IMR-90 (cell line): ENCODE results near the gene MSH5. TPM values are rescaled to one million over a fixed set of nuclear protein-coding genes. Genes with fewer than 3 reads are reported as not detected.

ENCODE experiments used
- ATAC-seq: fragments of 200-7000 bp; cut with Tn5 transposase; 2 replicates; pipeline ENCODE4 v1.9.1; 2020; ENCODE audit warnings: low read depth, mild to moderate bottlenecking, moderate library complexity
- BruUV-seq: library from RNA; stranded (reverse); fragments of 400-500 nt; replicated peaks from 2 replicates; lab custom pipeline; 2021; lab: Mats Ljungman, UMichigan
- CTCF ChIA-PET: fragments of 300-600 bp; formaldehyde crosslinking; extraction: SDS; loops from one replicate; lab custom pipeline; 2021; ENCODE audit warnings: antibody characterized with exemption; lab: Yijun Ruan, JAX
- POLR2A ChIA-PET: fragments of 300-600 bp; sonication (Branson Sonifier 250); formaldehyde crosslinking; loops from one replicate; lab custom pipeline; 2022; ENCODE audit warnings: antibody characterized with exemption; ENCODE audit not compliant: unreplicated experiment; lab: Charles Lee
- DNase-seq: peaks from one replicate; pipeline ENCODE4 v3.0.0; 2013
- H2AFZ ChIP-seq: replicated peaks from 2 replicates; pipeline ENCODE3; 2013; ENCODE audit warnings: low read length, mild to moderate bottlenecking; ENCODE audit not compliant: poor library complexity
- H2AK5ac ChIP-seq: 2 replicates; pipeline ENCODE4 v1.6.1; 2013; ENCODE audit warnings: low read depth, low read length, inconsistent platforms
- H2AK9ac ChIP-seq: replicated peaks from 2 replicates; pipeline ENCODE3; 2013; ENCODE audit warnings: mild to moderate bottlenecking, low read depth, low read length, moderate library complexity; ENCODE audit not compliant: poor library complexity
- H2BK120ac ChIP-seq: 2 replicates; pipeline ENCODE4 v1.6.1; 2013; ENCODE audit warnings: low read depth, low read length, inconsistent platforms
- H2BK15ac ChIP-seq: 3 replicates; pipeline ENCODE4 v1.6.1; 2013; ENCODE audit warnings: low read depth, low read length, inconsistent platforms
- H2BK20ac ChIP-seq: 2 replicates; pipeline ENCODE4 v1.6.1; 2013; ENCODE audit warnings: low read depth, mild to moderate bottlenecking, inconsistent platforms, low read length, moderate library complexity
- H2BK5ac ChIP-seq: 2 replicates; pipeline ENCODE4 v1.6.1; 2013; ENCODE audit warnings: mild to moderate bottlenecking, low read depth, low read length, inconsistent platforms; ENCODE audit not compliant: poor library complexity, severe bottlenecking
- H3K14ac ChIP-seq: replicated peaks from 2 replicates; pipeline ENCODE4 v1.6.1; 2013; ENCODE audit warnings: low read depth, low read length, inconsistent platforms
- H3K18ac ChIP-seq: 2 replicates; pipeline ENCODE4 v1.6.1; 2013; ENCODE audit warnings: low read depth, low read length, control low read depth
- H3K23ac ChIP-seq: 2 replicates; pipeline ENCODE4 v1.6.1; 2013; ENCODE audit warnings: low read depth, low read length, inconsistent platforms
- H3K27ac ChIP-seq: 2 replicates; pipeline ENCODE4 v1.5.1; 2013; ENCODE audit warnings: mild to moderate bottlenecking, control low read depth, low read length; ENCODE audit not compliant: insufficient read depth
- H3K27me3 ChIP-seq: 2 replicates; pipeline ENCODE4 v1.6.1; 2013; ENCODE audit warnings: low read length; ENCODE audit not compliant: control insufficient read depth, insufficient read depth
- H3K36me3 ChIP-seq: 2 replicates; pipeline ENCODE4 v1.6.1; 2013; ENCODE audit warnings: low read length, mixed read lengths; ENCODE audit not compliant: control insufficient read depth, insufficient read depth
- H3K4ac ChIP-seq: 2 replicates; pipeline ENCODE4 v1.6.1; 2013; ENCODE audit warnings: low read depth, low read length, inconsistent platforms
- H3K4me1 ChIP-seq: 2 replicates; pipeline ENCODE4 v1.6.1; 2013; ENCODE audit warnings: low read length, mixed read lengths; ENCODE audit not compliant: control insufficient read depth, insufficient read depth
- H3K4me2 ChIP-seq: 2 replicates; pipeline ENCODE4 v1.6.1; 2013; ENCODE audit warnings: low read depth, mild to moderate bottlenecking, control low read depth, low read length, moderate library complexity
- H3K4me3 ChIP-seq: 2 replicates; pipeline ENCODE4 v1.5.1; 2013; ENCODE audit warnings: low read depth, mild to moderate bottlenecking, control low read depth, low read length, moderate library complexity; ENCODE audit not compliant: insufficient read depth
- H3K56ac ChIP-seq: 2 replicates; pipeline ENCODE4 v1.6.1; 2013; ENCODE audit warnings: low read length, inconsistent platforms; ENCODE audit not compliant: insufficient read depth; ENCODE audit errors: extremely low read depth
- H3K79me1 ChIP-seq, 2 experiments: 2 replicates each; pipeline ENCODE4 v1.6.1; 2013; ENCODE audit warnings: low read length in 2 of 2, inconsistent platforms in 1 of 2, low read depth in 1 of 2
- H3K9ac ChIP-seq: 2 replicates; pipeline ENCODE4 v1.6.1; 2013; ENCODE audit warnings: low read depth, low read length, control low read depth
- H3K9me1 ChIP-seq: 2 replicates; pipeline ENCODE4 v1.6.1; 2013; ENCODE audit warnings: low read length, inconsistent platforms; ENCODE audit not compliant: insufficient read depth
- H3K9me3 ChIP-seq: 2 replicates; pipeline ENCODE4 v1.6.1; 2013; ENCODE audit warnings: low read length; ENCODE audit not compliant: control insufficient read depth, insufficient read depth
- H4K20me1 ChIP-seq: 2 replicates; pipeline ENCODE4 v1.6.1; 2013; ENCODE audit warnings: low read length, inconsistent platforms; ENCODE audit not compliant: insufficient read depth
- H4K5ac ChIP-seq: 2 replicates; pipeline ENCODE4 v1.6.1; 2013; ENCODE audit warnings: mild to moderate bottlenecking, low read depth, low read length, control low read depth
- H4K8ac ChIP-seq, 2 experiments: 2 replicates each; pipeline ENCODE4 v1.6.1; 2013; ENCODE audit warnings: low read depth in 2 of 2, low read length in 2 of 2, control low read depth in 1 of 2, inconsistent platforms in 1 of 2
- H4K91ac ChIP-seq: 2 replicates; pipeline ENCODE4 v1.6.1; 2013; ENCODE audit warnings: low read depth, low read length, inconsistent platforms; ENCODE audit not compliant: insufficient read depth
- BHLHE40 ChIP-seq: fragments of 150-350 bp; IDR thresholded peaks from 2 replicates; pipeline ENCODE4 v1.6.1; 2016; ENCODE audit warnings: mild to moderate bottlenecking, low read depth, low read length
- CEBPB ChIP-seq: IDR thresholded peaks from 2 replicates; pipeline ENCODE4 v1.6.1; 2012; ENCODE audit warnings: low read depth, low read length, improper control_type of control experiment
- CHD1 ChIP-seq: IDR thresholded peaks from 2 replicates; pipeline ENCODE4 v1.6.1; 2012; ENCODE audit warnings: low read depth, low read length, improper control_type of control experiment
- ELK1 ChIP-seq: fragments of 150-350 bp; IDR thresholded peaks from 2 replicates; pipeline ENCODE4 v1.6.1; 2016; ENCODE audit warnings: low read depth, mild to moderate bottlenecking, low read length, moderate library complexity, borderline replicate concordance
- FOS ChIP-seq: fragments of 150-350 bp; IDR thresholded peaks from 2 replicates; pipeline ENCODE4 v1.6.1; 2016; ENCODE audit warnings: low read depth, low read length
- MAFK ChIP-seq: IDR thresholded peaks from 2 replicates; pipeline ENCODE4 v1.6.1; 2012; ENCODE audit warnings: low read depth, low read length, improper control_type of control experiment
- MAZ ChIP-seq: IDR thresholded peaks from 2 replicates; pipeline ENCODE4 v1.6.1; 2012; ENCODE audit warnings: low read depth, mild to moderate bottlenecking, low read length, improper control_type of control experiment, moderate library complexity, borderline replicate concordance
- MXI1 ChIP-seq: IDR thresholded peaks from 2 replicates; pipeline ENCODE4 v1.6.1; 2012; ENCODE audit warnings: low read depth, mild to moderate bottlenecking, low read length, moderate library complexity, borderline replicate concordance
- NFE2L2 ChIP-seq: fragments of 150-350 bp; IDR thresholded peaks from 2 replicates; pipeline ENCODE4 v1.6.1; 2016; ENCODE audit warnings: low read depth, mild to moderate bottlenecking, low read length
- POLR2A ChIP-seq: IDR thresholded peaks from 2 replicates; pipeline ENCODE4 v1.6.1; 2012; ENCODE audit warnings: mild to moderate bottlenecking, low read depth, low read length
- RAD21 ChIP-seq: IDR thresholded peaks from 2 replicates; pipeline ENCODE4 v1.6.1; 2012; ENCODE audit warnings: low read length, improper control_type of control experiment
- RCOR1 ChIP-seq: IDR thresholded peaks from 2 replicates; pipeline ENCODE4 v1.6.1; 2012; ENCODE audit warnings: mild to moderate bottlenecking, low read length, improper control_type of control experiment; ENCODE audit not compliant: insufficient replicate concordance
- RFX5 ChIP-seq: IDR thresholded peaks from 2 replicates; pipeline ENCODE4 v1.8.0; 2012; ENCODE audit warnings: low read depth, mild to moderate bottlenecking, low read length, moderate library complexity
- SMC3 ChIP-seq: fragments of 150-350 bp; IDR thresholded peaks from 2 replicates; pipeline ENCODE4 v1.6.1; 2016; ENCODE audit warnings: low read depth, mild to moderate bottlenecking, antibody characterized with exemption, low read length, moderate library complexity
- USF2 ChIP-seq: fragments of 150-350 bp; IDR thresholded peaks from 2 replicates; pipeline ENCODE4 v1.6.1; 2017; ENCODE audit warnings: mild to moderate bottlenecking, antibody characterized with exemption, low read length, low read depth
- WGBS, 2 experiments: methylation state at CpG; one replicate each; pipeline versions ENCODE4 v1.1.5 to v1.1.7; 2013; ENCODE audit warnings: missing lambda C conversion rate in 2 of 2; ENCODE audit not compliant: insufficient read length in 1 of 2; ENCODE audit errors: extremely low coverage in 2 of 2; 5-methylcytosine and 5-hydroxymethylcytosine counted together
- dilution Hi-C: fragments of 300-500 bp; cut with HindIII; formaldehyde crosslinking; loops from one replicate; pipeline ENCODE4 v1.14.3; 2018; ENCODE audit warnings: low sequenced_read_pairs; ENCODE audit not compliant: unreplicated experiment
- in situ Hi-C: fragments of 300-500 bp; cut with MboI; formaldehyde crosslinking; loops from 3 replicates; pipeline ENCODE4 v1.14.3; 2019; ENCODE audit warnings: low sequenced_read_pairs, inconsistent platforms, mixed read lengths
- intact Hi-C: fragments of 100-400 bp; cut with micrococcal nuclease; formaldehyde crosslinking; loops from 2 replicates; pipeline ENCODE4 v1.10.0; 2022
- polyA plus RNA-seq, 3 experiments: library from polyadenylated mRNA; depleted of rRNA; stranded (reverse); fragments of >200 nt; gene quantifications; 2 replicates each; pipeline ENCODE4 v1.2.3, GENCODE V29; 2012; ENCODE audit warnings: low replicate concordance in 1 of 3
- total RNA-seq: library from RNA; depleted of rRNA; stranded (reverse); fragments of >200 nt; gene quantifications from 2 replicates; pipeline ENCODE4 v1.2.3, GENCODE V29; 2012
- TF ChIP-seq, protein P1 (sequence below): conservative IDR thresholded peaks from 2 replicates; pipeline ENCODE4 v1.5.1; 2012; ENCODE audit warnings: mild to moderate bottlenecking, low read depth, low read length, improper control_type of control experiment

The MSH5 gene
- total and polyA plus RNA-seq, 2 of the 4 experiments (the other 2 are of a cell fraction), result 5.6 to 15.7 TPM

DNA sequence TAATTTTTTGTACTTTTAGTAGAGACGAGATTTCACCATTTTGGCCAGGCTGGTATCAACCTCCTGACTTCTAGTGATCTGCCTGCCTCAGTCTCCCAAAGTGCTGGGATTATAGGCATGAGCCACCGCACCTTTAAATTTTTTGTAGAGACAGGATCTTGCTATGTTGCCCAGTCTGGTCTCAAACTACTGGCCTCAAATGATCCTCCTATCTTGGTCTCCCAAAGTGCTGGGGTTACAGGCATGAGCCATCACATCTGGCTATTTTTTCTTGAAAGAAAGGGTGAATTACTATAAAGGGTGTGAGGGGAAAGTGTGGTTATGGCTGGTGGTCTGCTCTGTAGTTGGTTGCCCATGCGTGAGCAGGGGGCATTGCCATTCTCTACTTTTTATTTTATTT lies 31.6 kb upstream of the MSH5 start:
- CTCF ChIA-PET, result no interaction called here
- no peak overlapping the region for H4K8ac ChIP-seq
- no peak overlapping the region for H4K91ac ChIP-seq
- H3K4me1 ChIP-seq, result no peaks in the 10 kb centered on the region
- H3K9me1 ChIP-seq, result no peaks in the 10 kb centered on the region
- H2BK15ac ChIP-seq, result no peak overlapping the region
- H3K4me2 ChIP-seq, result no peak overlapping the region
- no peak overlapping the region for H3K56ac ChIP-seq
- H3K9me3 ChIP-seq, result no peaks in the 10 kb centered on the region
- H3K79me1 ChIP-seq, result no peaks in the 10 kb centered on the region; a peak in 1 of 4 replicates
- no TSS peak for BruUV-seq
- H2AK9ac ChIP-seq, result no peak overlapping the region
- DNase-seq (no peak), ATAC-seq (no peak)
- no peak overlapping the region for H3K4ac ChIP-seq
- TF ChIP-seq ELK1 (no peak), MAZ (no peak), POLR2A (no peak), NFE2L2 (no peak), BHLHE40 (no peak), FOS (no peak), RCOR1 (no peak), CHD1 (no peak), RFX5 (no peak), MAFK (no peak), MXI1 (no peak), SMC3 (no peak), CEBPB (no peak), USF2 (no peak), RAD21 (no peak)
- TF ChIP-seq, protein P1, sequence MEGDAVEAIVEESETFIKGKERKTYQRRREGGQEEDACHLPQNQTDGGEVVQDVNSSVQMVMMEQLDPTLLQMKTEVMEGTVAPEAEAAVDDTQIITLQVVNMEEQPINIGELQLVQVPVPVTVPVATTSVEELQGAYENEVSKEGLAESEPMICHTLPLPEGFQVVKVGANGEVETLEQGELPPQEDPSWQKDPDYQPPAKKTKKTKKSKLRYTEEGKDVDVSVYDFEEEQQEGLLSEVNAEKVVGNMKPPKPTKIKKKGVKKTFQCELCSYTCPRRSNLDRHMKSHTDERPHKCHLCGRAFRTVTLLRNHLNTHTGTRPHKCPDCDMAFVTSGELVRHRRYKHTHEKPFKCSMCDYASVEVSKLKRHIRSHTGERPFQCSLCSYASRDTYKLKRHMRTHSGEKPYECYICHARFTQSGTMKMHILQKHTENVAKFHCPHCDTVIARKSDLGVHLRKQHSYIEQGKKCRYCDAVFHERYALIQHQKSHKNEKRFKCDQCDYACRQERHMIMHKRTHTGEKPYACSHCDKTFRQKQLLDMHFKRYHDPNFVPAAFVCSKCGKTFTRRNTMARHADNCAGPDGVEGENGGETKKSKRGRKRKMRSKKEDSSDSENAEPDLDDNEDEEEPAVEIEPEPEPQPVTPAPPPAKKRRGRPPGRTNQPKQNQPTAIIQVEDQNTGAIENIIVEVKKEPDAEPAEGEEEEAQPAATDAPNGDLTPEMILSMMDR, result no peak
- no peak overlapping the region for H2AFZ ChIP-seq
- no peak overlapping the region for H2BK5ac ChIP-seq
- H3K27me3 ChIP-seq, result peaks cover 18% of the 10 kb centered on the region; the same call in 1 of the 2 replicates
- H3K14ac ChIP-seq, result no peak overlapping the region
- H4K20me1 ChIP-seq, result no peaks in the 10 kb centered on the region; the same call in 1 of the 2 replicates
- no peak overlapping the region for H3K23ac ChIP-seq
- dilution Hi-C loops (no loop called here), in situ Hi-C loops (no loop called here), intact Hi-C loops (no loop called here)
- H2AK5ac ChIP-seq, result no peak overlapping the region
- H2BK120ac ChIP-seq, result no peak overlapping the region
- no peak overlapping the region for H3K9ac ChIP-seq
- no peak overlapping the region for H2BK20ac ChIP-seq
- POLR2A ChIA-PET, result no interaction called here
- no peak overlapping the region for H3K27ac ChIP-seq
- H3K18ac ChIP-seq, result no peak overlapping the region
- H3K4me3 ChIP-seq, result no peak overlapping the region
- H3K36me3 ChIP-seq, result no peaks in the 10 kb centered on the region
- H4K5ac ChIP-seq, result no peak overlapping the region
- 88% methylated on average over 1 of the region's 3 CpGs; no CpG with 5 or more reads in 1 of the 2 experiments for WGBS, 2 experiments
